ENCODE data around the gene UNCX.
"Not testable (repeated sequence)": the region's sequence is repeated elsewhere in the genome, so short reads cannot be mapped to it uniquely, and the experiment has no call there.

The UNCX gene

DNA sequence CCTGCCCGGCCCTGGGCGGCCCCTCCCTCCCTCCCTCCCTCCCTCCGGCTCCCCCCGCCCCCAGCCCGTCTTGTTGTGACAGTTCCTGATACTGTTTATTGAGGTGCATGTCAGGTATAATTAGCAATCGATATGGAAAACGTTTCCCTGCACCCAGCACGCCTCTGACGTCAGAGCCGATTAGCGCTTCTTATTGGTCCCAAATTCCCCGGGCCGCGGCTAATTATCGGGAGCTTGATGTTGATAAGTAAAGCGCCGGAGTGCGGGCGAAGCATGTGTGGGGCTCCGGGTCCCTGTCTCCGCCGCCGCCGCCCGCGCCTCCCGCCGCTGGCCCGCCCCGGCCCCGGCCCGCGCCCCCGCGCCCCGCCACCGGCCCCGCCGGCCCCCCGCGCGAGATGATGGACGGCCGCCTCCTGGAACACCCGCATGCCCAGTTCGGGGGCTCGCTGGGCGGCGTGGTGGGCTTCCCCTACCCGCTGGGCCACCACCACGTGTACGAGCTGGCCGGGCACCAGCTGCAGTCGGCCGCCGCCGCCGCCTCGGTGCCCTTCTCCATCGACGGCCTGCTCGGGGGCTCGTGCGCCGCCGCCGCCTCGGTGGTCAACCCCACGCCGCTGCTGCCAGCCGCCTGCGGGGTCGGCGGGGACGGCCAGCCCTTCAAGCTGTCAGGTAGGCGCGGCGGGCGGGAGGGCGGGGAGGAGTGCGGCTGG lies at the start of gene UNCX:
UNCX (plus strand) TSS at position 250 of the 710 bp plus-strand sequence; CDS start at position 396, 146 bp downstream.
- Mint-ChIP-seq H3K4me1 (peaks cover 13% of the 10 kb centered on the region), H3K27me3 (peaks cover 83% of the 10 kb centered on the region), H3K9me3 (no peaks in the 10 kb centered on the region), H3K36me3 (peaks cover 3% of the 10 kb centered on the region), H3K27ac (peak within 1 kb of the TSS; percentile 86), H3K4me3 (peak within 1 kb of the TSS; percentile 37)
- no peak for DNase-seq
- CTCF ChIA-PET, result no interaction called here

DNA sequence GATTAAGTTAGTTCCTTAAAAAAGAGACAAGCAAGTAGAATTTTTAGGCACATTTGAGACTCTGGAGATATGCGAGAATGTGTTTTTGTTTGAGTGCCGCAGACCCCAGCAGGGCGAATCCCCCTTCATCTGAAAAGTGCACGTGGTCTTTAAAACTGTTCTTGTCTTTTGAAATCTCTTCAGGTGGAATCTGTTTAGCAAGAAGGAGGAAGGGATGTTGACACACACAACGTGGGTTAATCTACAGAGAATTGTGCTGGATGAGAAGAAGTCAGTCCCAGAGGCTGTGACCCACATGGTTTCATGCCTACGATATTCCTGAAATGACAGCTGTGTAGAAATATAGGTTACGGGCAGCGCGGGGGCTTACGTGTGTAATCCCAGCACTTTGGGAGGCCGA lies 45.5 kb upstream of the UNCX start:
- no peak for DNase-seq
- Mint-ChIP-seq H3K4me3 (no peak overlapping the region), H3K27me3 (peaks cover 52% of the 10 kb centered on the region), H3K9me3 (peaks cover 4% of the 10 kb centered on the region), H3K27ac (no peak overlapping the region), H3K4me1 (peaks cover 15% of the 10 kb centered on the region), H3K36me3 (peaks cover 7% of the 10 kb centered on the region)
- CTCF ChIA-PET, result interaction anchor here (5.8 kb wide), 1 partner anchor 11 kb away, joined by 33 read pairs; no protein-coding TSS in a partner anchor

DNA sequence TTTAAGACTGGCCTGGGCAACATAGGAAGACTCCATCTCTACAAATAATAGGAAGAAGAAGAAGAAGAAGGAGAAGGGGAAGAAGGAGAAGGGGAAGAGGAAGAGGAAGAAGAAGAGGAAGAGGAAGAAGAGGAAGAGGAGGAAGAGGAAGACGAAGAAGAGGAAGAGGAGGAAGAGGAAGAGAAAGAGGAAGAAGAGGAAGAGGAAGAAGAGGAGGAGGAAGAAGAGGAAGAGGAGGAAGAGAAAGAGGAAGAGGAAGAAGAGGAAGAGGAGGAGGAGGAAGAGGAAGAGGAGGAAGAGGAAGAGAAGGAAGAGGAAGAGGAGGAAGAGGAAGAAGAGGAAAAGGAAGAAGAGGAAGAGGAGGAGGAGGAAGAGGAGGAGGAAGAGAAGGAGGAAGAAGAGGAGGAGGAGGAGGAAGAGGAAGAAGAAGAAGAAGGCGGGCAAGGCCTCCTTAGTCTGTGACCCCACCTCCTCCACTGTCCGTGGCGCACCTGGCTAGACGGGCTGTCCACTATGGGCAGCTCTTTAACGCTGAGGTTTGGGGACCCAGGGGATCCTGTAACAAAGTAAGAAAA lies 43.9 kb upstream of the UNCX start:
- CTCF ChIA-PET, result interaction anchor here (5.8 kb wide), 1 partner anchor 13 kb away, joined by 33 read pairs; no protein-coding TSS in a partner anchor
- H3K27ac Mint-ChIP-seq, result no peak overlapping the region
- peaks cover 6% of the 10 kb centered on the region for H3K9me3 Mint-ChIP-seq
- H3K4me3 Mint-ChIP-seq, result no peak overlapping the region
- no peak for DNase-seq
- peaks cover 51% of the 10 kb centered on the region for H3K27me3 Mint-ChIP-seq
- H3K4me1 Mint-ChIP-seq, result peaks cover 25% of the 10 kb centered on the region
- peaks cover 9% of the 10 kb centered on the region for H3K36me3 Mint-ChIP-seq

DNA sequence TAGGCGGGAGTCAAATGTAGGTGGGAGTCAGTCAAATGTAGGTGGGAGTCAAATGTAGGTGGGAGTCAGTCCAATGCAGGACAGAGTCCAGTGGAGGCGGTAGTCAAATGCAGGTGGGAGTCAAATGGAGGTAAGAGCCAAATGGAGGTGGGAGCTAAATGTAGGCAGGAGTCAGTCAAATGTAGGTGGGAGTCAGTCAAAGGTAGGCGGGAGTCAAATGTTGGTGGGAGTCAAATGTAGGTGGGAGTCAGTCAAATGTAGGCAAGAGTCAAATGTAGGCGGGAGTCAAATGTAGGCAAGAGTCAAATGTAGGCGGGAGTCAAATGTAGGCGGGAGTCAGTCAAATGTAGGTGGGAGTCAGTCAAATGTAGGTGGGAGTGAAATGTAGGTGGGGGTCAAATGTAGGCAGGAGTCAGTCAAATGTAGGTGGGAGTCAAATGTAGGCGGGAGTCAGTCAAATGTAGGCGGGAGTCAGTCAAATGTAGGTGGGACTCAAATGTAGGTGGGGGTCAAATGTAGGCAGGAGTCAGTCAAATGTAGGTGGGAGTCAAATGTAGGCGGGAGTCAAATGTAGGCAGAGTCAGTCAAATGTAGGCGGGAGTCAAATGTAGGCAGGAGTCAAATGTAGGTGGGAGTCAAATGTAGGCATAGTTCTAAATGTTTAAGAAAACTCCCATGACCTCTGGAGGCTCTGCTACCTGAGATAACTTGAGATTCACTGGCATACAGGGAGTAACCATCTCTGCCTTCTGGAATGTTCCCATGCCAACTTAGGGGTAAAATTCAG lies 42.5 kb upstream of the UNCX start:
- no peak for DNase-seq
- Mint-ChIP-seq H3K27me3 (peaks cover 58% of the 10 kb centered on the region), H3K36me3 (peaks cover 9% of the 10 kb centered on the region), H3K27ac (no peak overlapping the region), H3K4me3 (no peak overlapping the region), H3K4me1 (peaks cover 27% of the 10 kb centered on the region), H3K9me3 (peaks cover 6% of the 10 kb centered on the region)
- CTCF ChIA-PET, result interaction anchor here (1.1 to 5.8 kb wide), 4 partner anchors 14 to 197 kb away, joined by 3 to 40 read pairs (median 20); no protein-coding TSS in a partner anchor

DNA sequence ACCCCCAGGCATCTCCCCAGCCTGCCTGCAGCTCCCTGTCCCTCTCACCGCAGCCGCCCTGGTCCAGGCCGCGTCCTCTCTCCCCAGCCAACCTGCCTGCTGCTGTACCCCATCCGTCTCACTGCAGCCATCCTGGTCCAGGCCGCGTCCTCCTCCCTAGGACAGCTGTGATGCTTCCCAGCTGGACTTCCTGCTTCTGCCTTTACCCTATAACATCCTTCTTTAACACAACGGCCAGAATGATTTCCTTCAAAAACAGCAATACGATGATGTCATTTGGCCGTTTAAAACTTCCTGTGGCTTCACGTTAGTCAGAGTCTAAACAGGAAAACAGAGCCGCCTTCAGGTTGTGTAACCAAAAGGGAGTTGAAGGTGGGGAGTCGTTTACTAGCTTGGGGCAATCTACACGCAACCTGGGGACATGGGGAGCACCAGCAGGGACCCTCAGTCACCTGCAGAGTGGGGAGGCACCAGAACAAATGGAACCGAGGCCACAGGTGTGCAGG lies 40.4 kb upstream of the UNCX start:
- Mint-ChIP-seq H3K4me1 (peaks cover 29% of the 10 kb centered on the region), H3K9me3 (peaks cover 6% of the 10 kb centered on the region), H3K4me3 (peak overlapping the region; percentile 64), H3K27me3 (peaks cover 44% of the 10 kb centered on the region), H3K36me3 (peaks cover 9% of the 10 kb centered on the region), H3K27ac (peak overlapping the region; percentile 84)
- CTCF ChIA-PET, result interaction anchor here (0.6 to 4.3 kb wide), 12 partner anchors 9 to 282 kb away, joined by 3 to 40 read pairs (median 8); no protein-coding TSS in a partner anchor
- peak; percentile 48 for DNase-seq

DNA sequence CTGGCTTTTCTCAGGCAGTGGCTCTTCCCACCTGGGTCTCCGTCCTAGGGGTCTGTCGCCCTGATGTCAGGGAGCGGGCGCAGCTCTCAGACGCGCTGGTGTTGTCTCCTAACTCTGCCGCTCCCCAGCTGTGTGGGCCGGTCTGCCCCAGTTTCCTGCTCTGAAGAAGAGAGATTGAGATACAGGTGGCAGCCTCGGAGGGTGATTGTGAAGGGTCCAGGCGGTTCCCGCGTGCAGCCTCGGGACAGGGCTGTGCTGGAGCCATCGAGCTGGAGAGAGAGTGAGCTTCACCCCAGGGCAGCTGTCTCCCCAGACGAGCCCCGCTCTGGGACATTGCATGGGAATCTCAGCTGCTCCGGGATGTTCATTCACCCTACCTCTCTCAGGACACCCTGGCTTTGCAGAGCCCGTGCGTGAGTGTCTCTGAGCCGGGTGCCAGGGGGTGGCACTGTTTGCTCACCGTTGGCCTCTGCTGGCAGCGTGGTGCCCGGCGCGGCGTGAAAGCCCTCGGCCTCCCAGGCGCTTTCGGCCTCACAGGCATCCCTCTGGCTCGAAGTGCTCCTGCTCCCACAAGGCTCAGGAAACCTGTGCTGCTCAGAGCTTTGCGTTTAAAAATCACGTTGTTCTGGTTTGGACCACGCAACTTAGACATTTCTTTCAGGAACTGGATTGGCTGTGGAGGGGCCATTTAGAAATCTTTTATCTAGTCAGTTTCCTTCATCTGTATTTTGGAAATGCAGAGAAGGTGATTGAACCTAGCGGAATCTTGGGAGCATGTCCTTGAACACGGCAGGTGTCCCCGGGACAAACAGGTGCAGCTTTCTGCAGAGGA lies 38.9 kb upstream of the UNCX start:
- Mint-ChIP-seq H3K4me3 (no peak overlapping the region), H3K27me3 (peaks cover 29% of the 10 kb centered on the region), H3K36me3 (peaks cover 9% of the 10 kb centered on the region), H3K9me3 (peaks cover 6% of the 10 kb centered on the region), H3K4me1 (peaks cover 29% of the 10 kb centered on the region), H3K27ac (no peak overlapping the region)
- DNase-seq, result peak; percentile 68
- CTCF ChIA-PET, result interaction anchor here (0.8 to 4.3 kb wide), 21 partner anchors 10 to 339 kb away, joined by 3 to 40 read pairs (median 4); no protein-coding TSS in a partner anchor

DNA sequence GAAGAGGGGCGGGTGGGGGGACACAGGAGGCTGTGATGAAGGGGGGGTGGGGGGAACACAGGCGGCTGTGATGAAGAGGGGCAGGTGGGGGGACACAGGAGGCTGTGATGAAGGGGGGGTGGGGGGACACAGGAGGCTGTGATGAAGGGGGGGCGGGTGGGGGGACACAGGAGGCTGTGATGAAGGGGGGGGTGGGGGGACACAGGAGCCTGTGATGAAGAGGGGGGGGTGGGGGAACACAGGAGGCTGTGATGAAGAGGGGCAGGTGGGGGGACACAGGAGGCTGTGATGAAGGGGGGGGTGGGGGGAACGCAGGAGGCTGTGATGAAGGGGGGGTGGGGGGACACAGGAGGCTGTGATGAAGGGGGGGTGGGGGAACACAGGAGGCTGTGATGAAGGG lies 36.2 kb upstream of the UNCX start:
- H3K9me3 Mint-ChIP-seq, H3K4me3 Mint-ChIP-seq, H3K36me3 Mint-ChIP-seq, CTCF ChIA-PET, DNase-seq, H3K27ac Mint-ChIP-seq: not testable (repeated sequence)
- peaks cover 26% of the 10 kb centered on the region for H3K4me1 Mint-ChIP-seq
- peaks cover 36% of the 10 kb centered on the region for H3K27me3 Mint-ChIP-seq

DNA sequence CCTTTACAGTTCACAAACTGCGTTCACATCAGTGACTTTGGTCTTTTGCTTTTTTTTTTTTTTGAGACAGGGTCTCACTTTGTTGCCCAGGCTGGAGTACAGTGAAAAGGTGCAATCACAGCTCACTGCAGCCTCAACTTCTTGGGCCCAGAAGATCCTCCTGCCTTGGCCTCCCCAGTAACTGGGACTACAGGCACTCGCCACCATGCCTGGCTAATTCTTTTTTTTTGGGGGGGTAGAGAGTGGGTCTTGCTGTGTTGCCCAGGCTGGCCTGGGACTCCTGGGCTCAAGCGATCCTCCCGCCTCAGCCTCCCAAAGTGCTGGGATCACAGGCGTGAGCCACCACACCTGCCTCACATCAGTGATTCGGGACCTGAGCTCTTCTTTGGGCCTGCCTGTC lies 35.7 kb upstream of the UNCX start:
- Mint-ChIP-seq H3K27ac (no peak overlapping the region), H3K4me3 (no peak overlapping the region), H3K4me1 (peaks cover 21% of the 10 kb centered on the region), H3K9me3 (peaks cover 2% of the 10 kb centered on the region), H3K36me3 (peaks cover 4% of the 10 kb centered on the region), H3K27me3 (peaks cover 41% of the 10 kb centered on the region)
- CTCF ChIA-PET, result no interaction called here
- DNase-seq, result no peak

DNA sequence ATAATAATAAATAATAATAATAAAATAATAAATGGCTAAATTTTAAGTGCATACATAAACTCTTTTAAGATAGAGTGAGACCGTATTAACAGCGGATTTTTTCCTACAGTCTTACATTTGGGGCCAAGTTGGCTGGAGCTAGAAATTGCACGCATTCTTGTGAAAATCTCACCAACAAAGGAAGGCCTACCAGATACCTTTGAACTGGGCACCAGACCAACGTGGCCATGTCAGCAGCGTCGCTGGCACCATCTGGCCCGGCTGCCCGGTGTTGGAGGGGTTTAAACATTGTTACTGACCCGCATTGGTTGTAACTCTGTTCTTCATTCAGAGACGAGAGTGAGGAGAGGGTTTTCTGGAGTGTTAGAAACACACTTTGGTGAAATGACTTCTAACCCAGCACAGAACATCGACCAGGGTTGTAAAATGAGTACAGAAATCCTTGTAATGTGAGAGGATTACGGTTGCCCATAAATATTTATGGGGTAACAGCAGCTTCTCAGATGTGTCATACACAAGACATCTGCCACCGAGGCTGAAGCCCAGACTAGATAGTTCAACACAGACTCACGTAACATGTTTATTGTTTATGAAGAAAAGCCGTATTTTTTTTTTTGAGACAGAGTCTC lies 34.6 kb upstream of the UNCX start:
- Mint-ChIP-seq H3K27ac (no peak overlapping the region), H3K27me3 (peaks cover 41% of the 10 kb centered on the region), H3K4me3 (no peak overlapping the region), H3K36me3 (no peaks in the 10 kb centered on the region), H3K9me3 (no peaks in the 10 kb centered on the region), H3K4me1 (peaks cover 9% of the 10 kb centered on the region)
- CTCF ChIA-PET, result no interaction called here
- DNase-seq, result no peak

DNA sequence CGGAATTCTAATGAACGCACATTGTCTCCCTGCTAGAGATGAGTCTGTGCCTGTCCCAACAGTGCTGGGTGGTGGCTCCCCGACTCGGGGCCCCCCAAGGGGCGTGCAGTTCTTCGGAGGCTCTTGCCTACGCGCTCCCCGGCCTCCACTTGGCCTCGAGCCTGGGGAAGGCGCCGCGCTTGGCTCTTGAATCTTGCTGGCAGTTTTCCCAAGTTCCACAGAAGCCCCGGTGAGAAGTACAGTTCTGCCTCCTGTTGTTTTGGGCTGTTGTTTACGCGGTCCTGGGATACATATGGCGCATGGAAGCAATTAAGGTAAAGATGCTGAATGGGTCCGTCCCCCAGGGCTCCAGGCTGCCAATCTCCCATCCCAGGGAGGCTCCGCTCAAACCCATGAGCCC lies 32.6 kb upstream of the UNCX start:
- DNase-seq, result no peak
- CTCF ChIA-PET, result no interaction called here
- no peaks in the 10 kb centered on the region for H3K9me3 Mint-ChIP-seq
- no peaks in the 10 kb centered on the region for H3K36me3 Mint-ChIP-seq
- no peak overlapping the region for H3K4me3 Mint-ChIP-seq
- no peak overlapping the region for H3K27ac Mint-ChIP-seq
- H3K27me3 Mint-ChIP-seq, result peaks cover 22% of the 10 kb centered on the region
- H3K4me1 Mint-ChIP-seq, result peaks cover 2% of the 10 kb centered on the region

DNA sequence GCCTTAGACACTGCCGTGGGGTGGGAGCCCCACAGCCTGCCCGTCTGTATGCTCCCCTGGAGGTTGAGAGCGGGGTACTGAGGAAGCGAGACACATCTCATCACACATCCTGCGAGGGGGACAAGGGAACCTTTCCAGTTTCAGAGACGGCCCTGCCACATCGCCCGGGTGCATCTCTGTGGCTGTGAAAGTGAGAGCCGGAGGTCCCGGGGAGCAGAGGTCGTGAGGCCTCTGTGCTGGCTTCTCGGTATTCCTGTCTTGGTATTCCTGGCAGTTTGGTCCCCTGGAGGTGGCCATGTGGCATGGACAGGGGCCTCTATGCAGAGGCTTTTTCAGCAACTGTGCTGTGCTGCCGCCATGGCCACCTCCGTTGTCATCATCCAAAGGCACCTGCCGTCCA lies 30.8 kb upstream of the UNCX start:
- CTCF ChIA-PET, result no interaction called here
- no peak overlapping the region for H3K27ac Mint-ChIP-seq

DNA sequence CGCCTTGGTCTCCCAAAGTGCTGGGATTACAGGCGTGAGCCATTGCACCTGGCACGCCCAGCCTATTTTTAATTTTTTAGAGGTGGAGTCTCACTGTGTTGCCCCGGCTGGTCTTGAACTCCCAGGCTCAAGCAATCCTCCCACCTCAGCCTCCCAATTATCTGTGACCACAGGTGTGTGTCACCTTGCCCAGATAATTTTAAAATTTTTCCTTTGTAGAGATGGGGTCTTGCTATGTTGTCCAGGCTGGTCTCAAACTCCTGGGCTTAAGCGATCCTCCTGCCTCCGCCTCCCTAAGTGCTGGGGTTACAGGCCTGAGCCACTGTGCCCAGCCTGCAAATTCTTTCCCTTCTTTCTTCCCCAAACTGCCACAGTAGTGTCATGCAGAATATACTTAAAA lies 29.8 kb upstream of the UNCX start:
- H3K27ac Mint-ChIP-seq, H3K9me3 Mint-ChIP-seq, DNase-seq, H3K4me3 Mint-ChIP-seq, H3K36me3 Mint-ChIP-seq, H3K4me1 Mint-ChIP-seq: not testable (repeated sequence)
- H3K27me3 Mint-ChIP-seq, result peaks cover 19% of the 10 kb centered on the region
- CTCF ChIA-PET, result interaction anchor here (0.6 kb wide), 1 partner anchor 17 kb away, joined by 3 read pairs; no protein-coding TSS in a partner anchor

More for the DNA sequence above, 30.8 kb upstream of the UNCX start:
- Mint-ChIP-seq H3K9me3 (no peaks in the 10 kb centered on the region), H3K36me3 (no peaks in the 10 kb centered on the region), H3K4me3 (no peak overlapping the region), H3K4me1 (no peaks in the 10 kb centered on the region), H3K27me3 (peaks cover 19% of the 10 kb centered on the region)
- DNase-seq, result no peak

DNA sequence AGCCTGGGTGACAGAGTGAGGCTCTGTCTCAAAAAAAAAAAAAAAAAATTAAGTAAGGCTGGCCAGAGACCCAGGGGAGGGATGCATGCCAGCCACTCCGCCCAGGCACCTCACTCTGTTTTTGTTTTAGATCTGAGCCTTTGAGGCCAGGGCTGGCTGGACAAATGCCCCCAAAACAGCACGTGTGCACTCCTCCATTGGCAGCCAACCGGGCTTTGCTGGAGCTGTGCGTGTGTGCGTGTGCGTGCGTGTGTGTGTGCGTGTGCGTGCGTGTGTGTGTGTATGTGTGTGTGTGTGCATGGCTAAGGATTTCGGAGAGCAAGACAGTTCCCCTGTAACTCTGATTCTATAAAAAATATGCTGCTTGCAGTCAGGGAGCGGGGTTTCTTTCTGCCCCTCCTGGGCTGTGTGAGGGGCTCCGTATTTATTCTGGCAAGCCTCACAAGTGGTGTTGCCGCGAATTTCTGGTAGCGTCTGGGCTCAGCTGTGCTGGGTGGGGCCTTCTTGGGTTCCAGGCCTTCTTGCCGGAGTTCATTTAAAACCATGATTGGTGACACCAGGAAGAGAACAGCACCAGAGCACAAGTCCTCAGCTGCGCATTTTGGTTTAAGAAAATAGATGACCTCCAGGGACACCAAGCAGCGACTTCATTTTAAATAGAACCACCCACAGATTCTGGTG lies 28.1 kb upstream of the UNCX start:
- Mint-ChIP-seq H3K36me3 (no peaks in the 10 kb centered on the region), H3K27me3 (peaks cover 28% of the 10 kb centered on the region), H3K4me3 (no peak overlapping the region), H3K9me3 (no peaks in the 10 kb centered on the region), H3K27ac (no peak overlapping the region), H3K4me1 (no peaks in the 10 kb centered on the region)
- DNase-seq, result no peak
- CTCF ChIA-PET, result interaction anchor here (1.1 kb wide), 1 partner anchor 11 kb away, joined by 3 read pairs; no protein-coding TSS in a partner anchor
